GM21447 (cell line): ENCODE measurements around the gene OR7G3.

ENCODE experiments used
- ATAC-seq: cut with Tn5 transposase; IDR thresholded peaks from one replicate; pipeline ENCODE4 v1.9.1; 2021; ENCODE audit not compliant: unreplicated experiment

The OR7G3 gene

DNA sequence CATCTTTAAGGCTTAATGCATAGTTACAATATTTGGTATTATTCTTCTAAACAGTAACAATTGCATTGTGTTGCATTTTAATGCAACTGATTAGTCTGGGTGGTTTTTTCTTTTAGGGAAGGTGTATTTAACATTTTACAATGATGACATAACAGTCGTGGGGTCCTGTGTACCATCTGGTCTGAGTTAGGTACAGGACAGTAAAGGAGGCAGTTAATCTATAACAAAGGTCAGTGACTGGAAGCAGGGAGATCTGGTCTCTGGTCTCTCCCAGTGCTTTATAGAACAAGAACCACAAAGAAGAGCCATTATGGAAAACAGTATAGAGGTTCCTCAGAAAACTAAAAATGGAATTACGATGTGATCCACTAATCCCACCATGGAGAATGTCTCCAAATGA lies 16.8 kb downstream of the OR7G3 start:
- no peak for ATAC-seq

DNA sequence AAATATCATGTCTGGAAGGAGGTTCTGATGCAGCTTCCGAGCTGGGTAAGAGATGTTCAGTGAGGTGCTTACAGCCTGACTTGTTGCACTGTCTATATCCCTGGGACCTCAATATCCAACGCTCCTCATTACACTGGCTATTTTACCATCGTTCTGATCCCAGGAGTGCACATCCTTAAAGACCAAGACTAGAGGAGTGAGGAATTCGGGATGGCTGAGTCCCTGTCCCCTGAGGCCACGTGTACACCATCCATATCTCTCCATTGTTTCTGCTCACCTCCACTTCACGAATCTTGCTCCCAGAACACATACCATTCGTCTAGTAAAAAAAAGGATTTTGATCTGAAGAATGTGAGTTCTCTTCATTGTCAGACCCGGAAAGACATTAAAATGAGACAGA lies 19.4 kb downstream of the OR7G3 start, which contains the start of gene OR7G2:
Gene OR7G2 (minus strand): TSS at position 101 of the 400 bp plus-strand sequence. CDS start 4,232 bp downstream, outside the sequence.
- no peak for ATAC-seq

DNA sequence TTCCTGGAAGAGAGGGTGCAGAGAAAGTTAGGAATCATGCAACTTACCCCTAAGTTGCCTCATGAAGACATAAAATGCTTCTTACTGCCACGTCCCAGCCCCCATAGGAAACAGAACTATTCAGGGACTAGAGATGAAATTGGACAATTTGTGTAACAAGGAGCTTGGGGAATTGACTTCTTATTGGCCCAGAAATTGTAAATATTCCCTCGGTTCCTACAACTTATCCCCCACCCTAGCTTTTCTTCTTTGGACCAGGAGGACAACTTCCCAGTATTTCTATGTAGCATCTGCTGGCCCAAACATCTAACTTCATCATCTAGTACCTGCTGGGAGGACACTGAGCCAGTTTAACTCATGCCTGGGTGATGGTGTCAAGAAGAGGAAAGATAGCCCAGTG lies 40.0 kb downstream of the OR7G3 start, which contains the start of gene OR1M1:
Gene OR1M1 (plus strand): TSS at position 301 of the 400 bp plus-strand sequence. CDS start 6,184 bp downstream, outside the sequence.
- no peak for ATAC-seq

DNA sequence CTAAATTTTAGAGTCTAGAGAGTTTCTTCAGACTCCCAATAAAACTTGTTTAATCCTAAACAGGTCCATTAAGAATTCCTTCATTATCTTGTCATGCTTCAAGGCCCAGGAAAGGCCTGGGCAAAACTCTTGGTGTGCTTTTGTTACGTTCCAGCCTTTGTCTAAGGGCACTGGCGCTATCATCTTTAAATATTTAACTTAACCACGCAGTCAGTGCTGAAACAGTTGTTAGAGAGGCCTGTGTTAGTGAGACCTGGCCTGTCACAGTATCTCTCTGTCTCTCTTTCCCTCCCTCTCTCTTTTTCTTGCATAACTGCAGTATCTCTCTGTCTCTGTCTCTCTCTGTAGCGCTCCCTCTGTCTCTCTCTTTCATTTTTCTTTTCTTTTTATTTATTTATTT lies 48.1 kb downstream of the OR7G3 start:
- ATAC-seq: no peak

DNA sequence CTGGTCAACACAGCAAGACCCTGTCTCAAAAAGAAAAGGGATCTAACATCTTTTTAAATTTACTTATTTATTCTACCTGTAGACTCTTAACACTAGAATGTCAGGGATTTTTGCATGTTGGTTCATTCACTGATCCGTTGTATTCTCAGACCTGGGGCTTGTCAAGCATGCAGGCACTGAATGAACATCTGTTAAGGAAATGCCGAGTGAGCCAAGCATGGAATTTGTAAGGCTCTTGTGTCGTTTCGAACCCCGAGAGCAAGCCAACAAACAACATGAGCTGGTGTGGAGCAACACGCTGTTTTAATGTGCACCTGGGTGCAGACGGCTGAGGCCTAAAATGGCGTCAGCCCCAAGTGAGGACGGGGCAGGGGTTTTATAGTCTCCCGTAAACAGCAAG lies 49.8 kb downstream of the OR7G3 start:
- ATAC-seq: no peak
